HG02623 (cell line): ENCODE results near the gene STRA6.

Experiments used
- ATAC-seq: cut with Tn5 transposase; IDR thresholded peaks from one replicate; pipeline ENCODE4 v1.9.1; 2021; ENCODE audit warnings: moderate library complexity; ENCODE audit not compliant: unreplicated experiment

STRA6 gene

DNA sequence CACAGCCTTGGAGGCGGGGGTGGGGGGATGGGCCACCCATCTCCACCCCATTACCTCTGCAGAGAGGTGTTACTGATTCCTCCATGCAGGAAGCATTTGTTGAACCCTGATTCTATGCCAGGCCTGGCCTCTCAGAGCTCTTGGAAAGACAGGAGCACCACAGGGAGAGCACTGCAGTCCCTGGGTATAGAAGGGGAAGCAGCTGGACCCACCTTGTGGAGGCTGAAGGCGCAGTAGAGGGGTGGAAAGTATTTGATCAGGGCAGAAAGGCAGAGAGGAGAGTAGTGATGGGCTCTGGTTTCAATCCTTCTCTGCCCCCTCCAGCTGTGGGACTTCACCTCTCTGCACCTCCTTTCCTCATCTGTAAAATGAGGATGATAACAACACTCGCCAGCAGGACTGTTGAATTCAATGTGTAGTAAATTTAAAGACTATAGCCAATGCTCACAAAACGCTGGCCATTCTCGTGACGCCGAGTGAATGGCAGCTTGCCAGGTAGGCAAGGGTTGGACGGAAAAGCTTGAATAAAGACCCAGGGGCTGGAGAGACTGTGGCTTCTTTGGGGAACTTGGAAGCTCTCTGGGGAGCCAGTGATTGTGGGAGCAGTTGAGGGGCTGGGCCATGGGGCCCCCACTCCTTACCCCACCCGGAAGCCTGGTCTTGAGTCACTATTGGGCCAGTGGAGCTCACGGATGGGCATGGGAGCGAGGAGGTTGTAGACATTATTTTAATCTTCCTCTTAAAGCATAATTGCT lies 25.6 kb upstream of the STRA6 start:
- ATAC-seq, result no peak

GRCh38 chr15:74226761-74227540 lies 24.4 kb upstream of the STRA6 start:
- ATAC-seq, result no peak

DNA sequence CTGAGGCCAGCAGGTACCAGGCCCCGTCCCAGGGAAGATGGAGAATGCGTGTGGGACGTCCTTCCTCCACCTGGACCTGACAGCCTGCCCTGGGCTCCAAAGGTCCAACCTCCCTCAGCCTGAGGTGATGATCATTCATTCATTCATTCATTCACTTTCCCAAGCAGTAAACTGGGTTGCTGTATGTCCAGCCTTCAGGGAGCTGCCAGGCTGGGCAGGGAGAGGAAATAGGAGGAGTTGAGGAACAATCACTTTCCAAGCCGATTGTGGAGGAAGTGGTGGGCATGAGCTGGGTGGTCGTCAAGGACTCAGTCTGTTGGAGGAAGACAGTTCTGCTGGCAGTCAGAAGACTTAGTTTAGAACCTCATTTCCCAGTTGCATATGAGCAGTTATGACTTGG lies 23.3 kb upstream of the STRA6 start:
- ATAC-seq, result no peak

DNA sequence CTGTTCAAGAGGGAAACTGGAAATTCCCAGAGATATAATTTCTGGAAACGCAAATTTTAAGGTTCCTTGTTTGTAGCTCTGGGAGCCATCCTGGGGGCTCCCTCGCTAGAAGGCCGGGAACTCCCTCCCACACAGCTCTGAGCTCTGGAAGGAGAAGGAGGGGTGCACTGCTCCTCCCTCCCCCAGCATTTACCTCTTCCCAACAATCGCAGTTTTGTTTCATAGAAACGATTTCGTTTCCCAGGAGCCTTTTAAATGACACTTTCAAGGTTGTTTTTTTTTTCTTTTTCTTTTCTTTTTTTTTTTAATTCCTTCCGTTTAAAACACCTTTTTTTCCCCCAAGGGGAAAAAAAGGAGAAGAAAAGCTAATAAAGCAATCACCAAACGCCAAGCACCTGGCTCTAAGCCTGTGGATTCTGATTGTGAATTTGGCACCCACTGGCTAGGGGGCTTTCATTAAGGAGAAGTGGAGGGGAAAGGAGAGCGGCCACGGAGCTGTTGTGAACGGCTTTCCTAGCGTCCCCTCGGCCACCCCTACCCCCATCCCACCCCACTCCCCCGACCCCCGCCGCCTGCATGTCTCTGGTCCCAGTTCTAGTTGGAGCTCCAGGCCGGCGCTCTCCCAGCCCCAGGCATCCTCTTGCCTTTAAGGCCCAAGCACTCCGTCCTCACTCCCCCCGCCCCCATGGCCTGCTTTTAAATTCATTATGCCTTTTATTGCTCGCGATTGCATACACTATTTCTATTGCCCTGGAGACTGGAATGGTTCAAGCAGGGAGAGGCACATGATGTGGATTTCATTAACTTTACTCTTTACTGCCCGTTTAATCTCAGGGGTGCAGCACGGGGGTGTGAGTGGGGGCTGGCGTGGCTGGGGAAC lies 19.9 kb upstream of the STRA6 start:
- no peak for ATAC-seq

DNA sequence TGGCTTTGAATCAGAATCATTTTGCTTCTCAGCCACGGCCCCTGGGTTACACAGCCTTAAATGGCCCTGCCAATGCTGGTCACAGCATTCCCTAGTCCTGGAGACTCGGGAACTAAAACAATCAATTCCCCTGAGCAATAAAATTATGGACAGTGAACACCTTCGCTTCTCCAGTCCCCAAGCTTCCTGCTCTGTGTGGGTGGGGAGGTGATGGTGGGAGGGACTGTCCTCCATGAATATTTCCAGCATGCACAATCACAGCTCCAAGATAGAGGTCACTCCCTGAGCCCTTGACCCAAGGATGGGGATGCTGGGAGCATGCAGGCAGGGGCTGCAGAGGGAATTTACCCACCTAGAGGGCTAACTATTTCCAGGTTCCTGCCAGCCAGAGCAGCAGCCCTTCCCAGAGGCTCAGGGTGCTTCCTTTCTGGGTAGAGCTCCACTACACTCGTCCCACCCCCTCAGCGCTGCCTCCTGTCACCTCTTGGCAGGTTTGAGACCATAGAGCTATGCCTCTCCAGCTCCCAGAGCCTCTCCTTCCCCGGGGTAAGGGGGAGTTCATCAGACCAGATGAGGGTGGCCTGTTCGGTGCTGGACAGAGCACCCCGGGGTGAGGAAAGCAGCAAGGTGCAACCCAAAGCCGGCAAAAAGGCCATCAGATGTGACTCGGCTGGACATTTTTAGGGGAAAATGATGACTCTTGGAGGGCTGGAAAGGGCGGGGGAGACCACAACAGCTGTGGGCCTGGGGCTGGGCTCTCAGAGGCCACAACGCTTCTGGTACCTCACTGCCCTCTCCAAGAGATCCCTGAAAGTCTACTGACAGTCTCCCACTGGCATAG lies 19.0 kb upstream of the STRA6 start:
- ATAC-seq, result no peak

- ATAC-seq, result no peak
Measured at GRCh38 chr15:74220475-74221248, 18.1 kb upstream of the STRA6 start.

- ATAC-seq, result no peak
Measured at GRCh38 chr15:74217907-74218885, 15.6 kb upstream of the STRA6 start.

GRCh38 chr15:74216949-74217348 lies 14.4 kb upstream of the STRA6 start:
- no peak for ATAC-seq

DNA sequence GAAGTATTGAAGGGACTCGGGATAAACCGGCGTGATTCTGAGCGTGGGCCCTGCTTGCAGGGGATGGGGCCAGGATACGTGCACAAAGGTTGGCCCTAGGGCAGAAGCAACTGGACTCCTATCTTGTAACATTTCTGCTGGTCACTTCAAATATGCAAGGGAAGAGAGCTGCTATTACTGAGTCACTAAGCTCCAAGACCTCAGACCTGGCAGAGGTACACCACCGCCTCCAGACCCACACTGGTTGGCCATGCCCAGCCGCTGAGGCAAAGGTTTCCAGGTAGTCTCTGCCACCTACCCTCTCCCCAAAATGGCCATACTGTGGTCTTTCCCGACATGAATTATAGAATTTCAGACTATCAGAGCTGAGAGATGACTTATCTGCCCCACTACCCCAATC lies 13.4 kb upstream of the STRA6 start:
- ATAC-seq, result no peak

DNA sequence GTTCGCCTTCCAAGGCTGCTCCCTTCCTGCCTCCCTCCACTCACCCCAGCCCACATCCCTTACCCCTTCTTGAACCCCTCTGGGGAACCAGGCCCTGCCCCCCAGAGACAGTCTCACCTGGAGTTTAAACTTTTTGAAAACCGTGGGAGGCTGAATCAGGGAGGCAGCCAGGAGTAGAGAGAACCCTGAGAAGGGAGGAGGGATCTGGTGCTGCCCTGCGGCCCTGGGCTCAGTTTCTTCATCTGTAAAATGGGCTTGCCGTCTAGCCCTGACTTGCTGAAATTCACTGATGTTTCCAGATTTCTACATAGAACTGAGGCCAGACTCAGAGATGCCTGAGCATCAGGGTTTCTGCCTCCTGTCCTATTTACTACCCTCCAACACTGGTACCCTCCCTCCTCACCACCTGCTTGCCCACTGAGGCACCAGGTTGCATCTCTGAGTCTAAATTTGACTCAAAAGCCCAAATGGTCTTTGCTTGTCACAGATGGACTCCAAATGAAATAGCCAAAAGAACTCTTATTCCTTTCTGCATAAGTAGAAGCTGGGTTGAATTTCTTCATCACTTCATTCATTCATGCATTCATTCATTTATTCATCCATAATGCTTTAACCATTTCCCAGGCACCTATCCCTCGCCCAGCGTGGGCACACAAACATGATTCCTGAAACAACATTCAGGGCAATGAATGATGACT lies 11.9 kb upstream of the STRA6 start:
- no peak for ATAC-seq

- no peak for ATAC-seq
Measured at GRCh38 chr15:74213858-74214284, 11.3 kb upstream of the STRA6 start.

DNA sequence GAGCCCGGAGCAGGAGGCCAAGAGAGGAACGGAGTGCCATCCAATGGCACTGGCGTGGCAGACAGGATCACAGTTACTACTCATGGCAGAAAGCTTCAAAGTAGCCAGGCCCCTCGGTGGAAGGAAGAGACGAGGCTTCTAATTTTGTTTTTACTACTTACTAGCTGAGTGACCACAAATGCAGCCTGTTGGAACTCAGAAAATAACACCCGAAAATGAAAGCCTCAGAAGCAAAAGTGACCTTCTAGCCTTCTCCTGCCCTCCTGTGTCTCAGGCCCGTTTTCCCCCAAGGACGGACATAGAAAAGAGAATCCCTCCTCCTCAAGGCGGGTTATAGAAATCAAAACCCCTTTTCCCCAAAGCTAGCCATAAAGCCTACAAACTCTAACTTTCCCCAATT lies 9.9 kb upstream of the STRA6 start:
- ATAC-seq, result no peak

- ATAC-seq, result no peak
Measured at GRCh38 chr15:74211656-74212055, 9.1 kb upstream of the STRA6 start.

GRCh38 chr15:74210729-74211128 lies 8.1 kb upstream of the STRA6 start:
- no peak for ATAC-seq

DNA sequence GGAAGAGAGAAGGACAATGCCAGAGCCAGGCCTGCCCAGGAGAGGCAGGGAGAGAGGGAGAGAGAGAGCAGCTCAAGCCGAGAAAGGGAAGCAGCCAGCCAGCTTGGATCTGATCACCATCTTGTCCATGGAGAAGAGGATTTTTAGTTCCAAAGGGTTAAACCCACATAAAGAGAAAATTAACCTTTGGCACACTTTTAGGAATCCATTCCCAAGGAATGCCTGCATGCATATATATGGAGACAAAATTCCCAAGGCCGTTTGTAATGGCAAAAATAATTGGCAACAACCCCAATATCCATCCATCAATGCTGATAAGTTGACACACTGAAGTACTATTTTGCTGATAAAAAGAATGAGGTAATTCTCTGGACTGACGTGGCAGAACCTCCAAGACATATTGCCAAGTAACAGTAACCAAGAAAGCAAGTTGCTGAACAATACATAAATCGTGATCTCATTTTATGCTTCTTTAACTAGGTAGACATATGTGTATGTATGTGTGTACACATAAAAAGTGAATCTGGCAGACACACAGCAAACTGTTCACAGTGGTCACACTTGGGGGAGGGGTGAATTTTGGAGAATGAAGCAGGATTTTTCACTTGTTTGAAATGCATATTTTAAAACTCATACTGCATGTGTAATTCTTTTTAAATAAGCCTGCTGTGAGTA lies 7.5 kb upstream of the STRA6 start:
- ATAC-seq, result no peak

DNA sequence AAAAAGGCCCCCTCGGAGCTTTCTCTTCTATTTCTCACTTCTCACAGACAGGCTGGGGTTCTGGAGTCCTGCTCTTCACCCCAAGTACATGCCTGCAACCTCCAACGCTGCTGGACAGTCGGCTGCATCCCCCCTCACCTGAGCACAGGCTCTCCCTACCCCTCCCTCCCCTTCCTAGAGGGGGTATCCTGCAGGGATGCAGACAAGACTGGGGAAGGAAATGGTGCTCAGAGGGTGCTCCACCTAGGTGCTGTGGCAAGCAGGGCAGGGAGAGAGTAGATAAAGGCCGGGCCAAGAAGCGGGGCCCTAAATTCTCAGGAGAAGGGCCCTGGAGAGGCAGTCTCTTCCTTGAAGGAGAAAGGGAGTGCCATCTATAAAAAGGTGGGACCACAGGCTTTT lies 7.0 kb upstream of the STRA6 start:
- ATAC-seq, result no peak

DNA sequence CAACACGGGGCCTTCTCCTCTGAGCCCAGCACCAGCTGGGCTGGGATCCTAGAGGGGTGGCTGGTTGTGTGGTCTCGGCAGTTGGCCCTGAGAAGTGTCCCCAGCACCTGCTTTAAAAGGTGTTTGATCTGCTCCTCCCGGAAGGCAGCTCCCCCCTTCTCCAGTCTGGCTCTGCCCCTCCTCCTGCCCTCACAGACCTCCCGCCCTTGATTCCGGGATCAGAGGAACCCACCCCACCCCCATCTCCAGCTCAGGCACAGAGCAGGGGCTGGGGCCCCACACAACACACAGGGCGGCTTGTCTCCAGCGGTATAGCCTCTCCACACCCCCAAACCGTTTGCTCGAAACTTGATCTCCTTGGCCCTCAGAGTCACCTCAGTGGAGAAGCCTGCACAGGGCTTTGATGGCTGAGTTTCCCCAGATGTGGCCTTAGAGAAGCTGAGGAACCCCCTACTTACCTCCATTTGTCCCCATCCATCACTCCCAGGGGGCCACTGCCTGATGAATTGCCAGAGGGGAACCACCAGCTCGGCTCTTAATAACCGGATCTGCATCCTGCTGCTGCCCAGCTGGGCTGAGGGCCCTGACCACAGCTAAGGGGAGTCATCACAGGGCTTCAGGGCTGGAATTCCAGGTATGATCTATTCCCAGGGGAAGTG lies 6.4 kb upstream of the STRA6 start:
- ATAC-seq, result no peak
